Endodermal cell (in vitro differentiated cells): ENCODE data around the gene ABCC1. TPM values are rescaled to one million over a fixed set of nuclear protein-coding genes. Genes with fewer than 3 reads are reported as not detected.

Source experiments
- DNase-seq: peaks from one replicate; pipeline ENCODE4 v3.0.0-alpha.2; 2017
- H3K27ac ChIP-seq: 2 replicates; pipeline ENCODE4 v1.5.1; 2013; ENCODE audit warnings: mild to moderate bottlenecking, low read depth, low read length, moderate library complexity
- H3K27me3 ChIP-seq: 2 replicates; pipeline ENCODE4 v1.6.1; 2013; ENCODE audit warnings: mild to moderate bottlenecking, low read length, moderate library complexity; ENCODE audit not compliant: insufficient read depth, control insufficient read depth, poor library complexity, severe bottlenecking
- H3K36me3 ChIP-seq: 2 replicates; pipeline ENCODE4 v1.7.0; 2013; ENCODE audit warnings: mild to moderate bottlenecking, low read length, moderate library complexity; ENCODE audit not compliant: control insufficient read depth, insufficient read depth
- H3K4me1 ChIP-seq: one replicate; pipeline ENCODE4 v1.7.0; 2013; ENCODE audit warnings: low read length; ENCODE audit not compliant: control insufficient read depth, insufficient read depth
- H3K4me3 ChIP-seq: 2 replicates; pipeline ENCODE4 v1.5.1; 2013; ENCODE audit warnings: mild to moderate bottlenecking, low read length, moderate library complexity
- H3K9ac ChIP-seq: 2 replicates; pipeline ENCODE4 v1.6.1; 2013; ENCODE audit warnings: mild to moderate bottlenecking, low read length, moderate library complexity; ENCODE audit not compliant: poor library complexity, severe bottlenecking; ENCODE audit errors: extremely low read depth
- H3K9me3 ChIP-seq: 2 replicates; pipeline ENCODE4 v1.6.1; 2013; ENCODE audit warnings: mild to moderate bottlenecking, low read length, moderate library complexity; ENCODE audit not compliant: control insufficient read depth
- H3K27ac Mint-ChIP-seq: 2 replicates; pipeline ENCODE4 v1.8.0; 2020; ENCODE audit warnings: mixed read lengths
- H3K27me3 Mint-ChIP-seq: 2 replicates; pipeline ENCODE4 v1.8.0; 2021; ENCODE audit warnings: mild to moderate bottlenecking, mixed read lengths; ENCODE audit not compliant: insufficient read depth
- H3K36me3 Mint-ChIP-seq: 2 replicates; pipeline ENCODE4 v1.8.0; 2020; ENCODE audit warnings: low read depth, mixed read lengths
- H3K4me1 Mint-ChIP-seq: 2 replicates; pipeline ENCODE4 v1.8.0; 2020; ENCODE audit warnings: mixed read lengths
- H3K4me3 Mint-ChIP-seq: 2 replicates; pipeline ENCODE4 v1.8.0; 2020; ENCODE audit warnings: mild to moderate bottlenecking, moderate library complexity, mixed read lengths
- H3K9me3 Mint-ChIP-seq: 2 replicates; pipeline ENCODE4 v1.8.0; 2020; ENCODE audit warnings: mild to moderate bottlenecking, mixed read lengths
- CTCF ChIP-seq: fragments of 200-600 bp; sonication (generic); conservative IDR thresholded peaks from 2 replicates; pipeline ENCODE4 v1.5.0; 2021; ENCODE audit warnings: antibody characterized with exemption, mild to moderate bottlenecking
- WGBS, 2 experiments: methylation state at CpG; one replicate each; pipeline versions ENCODE4 v1.1.5 to v1.1.7; 2013; ENCODE audit warnings: missing lambda C conversion rate in 2 of 2, mixed read lengths in 1 of 2; ENCODE audit not compliant: insufficient coverage in 1 of 2, insufficient read length in 1 of 2; 5-methylcytosine and 5-hydroxymethylcytosine counted together
- total RNA-seq, 2 donors: library from RNA; stranded (reverse); fragmentation: NEBNext Ultra II Directional in 1 of 2; extraction: Animal tissue kit (Norgen Biotek cat#: 25700) in 1 of 2; gene quantifications; 2 replicates in 1 of 2; 3 replicates in 1 of 2; pipeline ENCODE4 v1.2.1, GENCODE V29; 2021

ABCC1 gene
- total RNA-seq, 2 donors from 2014 or later = 47.1 to 51.2 TPM

- H3K9ac ChIP-seq = no peak overlapping the region
- peak; percentile 74 for DNase-seq
- no peaks in the 10 kb centered on the region for H3K4me1 ChIP-seq
- WGBS, 2 experiments = 65 to 71% methylated on average over 9 of the region's 9 CpGs
- H3K27ac Mint-ChIP-seq = peak overlapping the region; percentile 56
- no peak overlapping the region for H3K4me3 Mint-ChIP-seq
- H3K4me3 ChIP-seq = no peak overlapping the region
- peaks cover 22% of the 10 kb centered on the region for H3K9me3 ChIP-seq
- no peak for TF ChIP-seq CTCF
- H3K36me3 ChIP-seq = peaks cover 6% of the 10 kb centered on the region
- H3K27ac ChIP-seq = no peak overlapping the region
- no peaks in the 10 kb centered on the region for H3K27me3 ChIP-seq
- H3K9me3 Mint-ChIP-seq = peaks cover 15% of the 10 kb centered on the region
- H3K27me3 Mint-ChIP-seq = peaks cover 10% of the 10 kb centered on the region
- peaks cover 15% of the 10 kb centered on the region for H3K4me1 Mint-ChIP-seq
- H3K36me3 Mint-ChIP-seq = peaks cover 10% of the 10 kb centered on the region
These were observed 22.0 kb downstream of the ABCC1 start for GRCh38 chr16:15971440-15971815.

- peaks cover 18% of the 10 kb centered on the region for H3K4me1 Mint-ChIP-seq
- H3K27ac Mint-ChIP-seq = no peak overlapping the region
- 64 to 79% methylated on average over 2 to 3 of the region's 3 CpGs for WGBS, 2 experiments
These were observed 22.8 kb downstream of the ABCC1 start for GRCh38 chr16:15972046-15972868.

GRCh38 chr16:15973421-15973820 lies 24.0 kb downstream of the ABCC1 start:
- Mint-ChIP-seq H3K36me3 (peaks cover 24% of the 10 kb centered on the region), H3K4me1 (peaks cover 18% of the 10 kb centered on the region), H3K27ac (no peak overlapping the region), H3K27me3 (peaks cover 12% of the 10 kb centered on the region), H3K9me3 (peaks cover 28% of the 10 kb centered on the region), H3K4me3 (no peak overlapping the region)
- peaks cover 17% of the 10 kb centered on the region for H3K36me3 ChIP-seq
- 97% methylated on average over 4 to 5 of the region's 5 CpGs for WGBS, 2 experiments
- no peak for DNase-seq
- no peak for TF ChIP-seq CTCF
- H3K27me3 ChIP-seq = no peaks in the 10 kb centered on the region
- no peak overlapping the region for H3K9ac ChIP-seq
- H3K9me3 ChIP-seq = peaks cover 34% of the 10 kb centered on the region
- H3K27ac ChIP-seq = no peak overlapping the region
- H3K4me3 ChIP-seq = no peak overlapping the region
- H3K4me1 ChIP-seq = no peaks in the 10 kb centered on the region

More at GRCh38 chr16:15972046-15972868, 22.8 kb downstream of the ABCC1 start:
- peaks cover 22% of the 10 kb centered on the region for H3K9me3 ChIP-seq
- H3K36me3 ChIP-seq = peaks cover 6% of the 10 kb centered on the region
- H3K36me3 Mint-ChIP-seq = peaks cover 13% of the 10 kb centered on the region
- H3K27ac ChIP-seq = no peak overlapping the region
- H3K9ac ChIP-seq = no peak overlapping the region
- H3K4me3 Mint-ChIP-seq = no peak overlapping the region
- H3K4me1 ChIP-seq = no peaks in the 10 kb centered on the region
- H3K9me3 Mint-ChIP-seq = peaks cover 17% of the 10 kb centered on the region
- TF ChIP-seq CTCF = no peak
- H3K4me3 ChIP-seq = no peak overlapping the region
- no peaks in the 10 kb centered on the region for H3K27me3 ChIP-seq
- peaks cover 12% of the 10 kb centered on the region for H3K27me3 Mint-ChIP-seq
- no peak for DNase-seq
